ENCODE results near the gene UBE2A. TPM values are rescaled to one million over a fixed set of nuclear protein-coding genes. Genes with fewer than 3 reads are reported as not detected.

The UBE2A gene
- polyA plus RNA-seq, 1 donor = 60.1 TPM

- DNase-seq (ENCODE audit: low read depth) = no peak
Measured at GRCh38 chrX:119607018-119607389, 32.6 kb downstream of the UBE2A start.

GRCh38 chrX:119614776-119615175, 40.4 kb downstream of the UBE2A start:
- DNase-seq (ENCODE audit: low read depth) = no peak

GRCh38 chrX:119617517-119618164, 43.3 kb downstream of the UBE2A start:
- no peak for DNase-seq (ENCODE audit: low read depth)

- DNase-seq (ENCODE audit: low read depth) = no peak
Measured at GRCh38 chrX:119618439-119618838, 44.1 kb downstream of the UBE2A start.

- DNase-seq (ENCODE audit: low read depth) = no peak
Measured at GRCh38 chrX:119622356-119623232, 48.2 kb downstream of the UBE2A start.

GRCh38 chrX:119624417-119624816, 50.1 kb downstream of the UBE2A start:
- no peak for DNase-seq (ENCODE audit: low read depth)

GRCh38 chrX:119624951-119625668, 50.7 kb downstream of the UBE2A start:
- no peak for DNase-seq (ENCODE audit: low read depth)

- no peak for DNase-seq (ENCODE audit: low read depth)
Measured at GRCh38 chrX:119625843-119626242, 51.5 kb downstream of the UBE2A start.

Other genes with a start within 250 kb of the UBE2A start
- 8.3 TPM for gene SLC25A43, start 175.2 kb upstream of the UBE2A start, polyA plus RNA-seq (ENCODE audit: insufficient read length)
- gene SLC25A5, start 106.1 kb upstream of the UBE2A start, polyA plus RNA-seq (ENCODE audit: insufficient read length) = 154 TPM
- 18.1 TPM for gene STEEP1, start 9.2 kb upstream of the UBE2A start, polyA plus RNA-seq (ENCODE audit: insufficient read length)
- 7.1 TPM for gene NKRF, start 31.9 kb downstream of the UBE2A start, polyA plus RNA-seq (ENCODE audit: insufficient read length)
- gene SEPTIN6, start 118.6 kb downstream of the UBE2A start, polyA plus RNA-seq (ENCODE audit: insufficient read length) = 32.1 TPM
- gene SOWAHD, start 184.0 kb downstream of the UBE2A start, polyA plus RNA-seq (ENCODE audit: insufficient read length) = 0.47 TPM
- 3,298 TPM for gene RPL39, start 217.1 kb downstream of the UBE2A start, polyA plus RNA-seq (ENCODE audit: insufficient read length)